Neuronal stem cell (in vitro differentiated cells): Measurements from ENCODE around the gene FAM180A.

Source experiments
- DNase-seq: peaks from one replicate; pipeline ENCODE4 v3.0.0-alpha.2; 2013; ENCODE audit warnings: low spot score
- H2AFZ ChIP-seq: one replicate; pipeline ENCODE4 v1.6.1; 2013; ENCODE audit warnings: mild to moderate bottlenecking, low read length, inconsistent platforms
- H2AK5ac ChIP-seq: 2 replicates; pipeline ENCODE4 v1.6.1; 2013; ENCODE audit warnings: low read depth, mild to moderate bottlenecking, inconsistent platforms, low read length, moderate library complexity, mixed read lengths
- H2BK120ac ChIP-seq: 2 replicates; pipeline ENCODE4 v1.6.1; 2013; ENCODE audit warnings: low read depth, mild to moderate bottlenecking, inconsistent platforms, low read length, moderate library complexity, mixed read lengths
- H2BK12ac ChIP-seq: one replicate; pipeline ENCODE4 v1.6.1; 2013; ENCODE audit warnings: low read length, inconsistent platforms
- H2BK15ac ChIP-seq: 2 replicates; pipeline ENCODE4 v1.6.1; 2013; ENCODE audit warnings: mild to moderate bottlenecking, low read length, inconsistent platforms, mixed read lengths
- H2BK5ac ChIP-seq: one replicate; pipeline ENCODE4 v1.6.1; 2013; ENCODE audit warnings: inconsistent platforms, mild to moderate bottlenecking, low read length, moderate library complexity
- H3K14ac ChIP-seq: one replicate; pipeline ENCODE4 v1.6.1; 2013; ENCODE audit warnings: low read length, inconsistent platforms
- H3K18ac ChIP-seq: 2 replicates; pipeline ENCODE4 v1.6.1; 2013; ENCODE audit warnings: low read length, inconsistent platforms
- H3K23ac ChIP-seq: 2 replicates; pipeline ENCODE4 v1.6.1; 2013; ENCODE audit warnings: low read depth, mild to moderate bottlenecking, mixed read lengths, low read length, inconsistent platforms; ENCODE audit not compliant: poor library complexity
- H3K27ac ChIP-seq: replicated peaks from 3 replicates; pipeline ENCODE4 v1.5.1; 2013; ENCODE audit warnings: low read length, inconsistent platforms
- H3K27me3 ChIP-seq, 3 experiments: 2 replicates each; pipeline ENCODE4 v1.6.1; 2013; ENCODE audit warnings: low read length in 3 of 3, mild to moderate bottlenecking in 2 of 3, inconsistent platforms in 1 of 3, low read depth in 1 of 3, mixed read lengths in 1 of 3, moderate library complexity in 1 of 3; ENCODE audit not compliant: control insufficient read depth in 3 of 3, insufficient read depth in 3 of 3
- H3K36me3 ChIP-seq, 2 donors: replicated peaks in 1 of 2; 2 replicates each; pipeline ENCODE4 v1.6.1; 2013; ENCODE audit warnings: low read length in 2 of 2; ENCODE audit not compliant: control insufficient read depth in 2 of 2, insufficient read depth in 2 of 2
- H3K4ac ChIP-seq: 2 replicates; pipeline ENCODE4 v1.6.1; 2013; ENCODE audit warnings: inconsistent platforms, mild to moderate bottlenecking, low read length, moderate library complexity
- H3K4me1 ChIP-seq, 2 donors: 1 replicate in 1 of 2; 2 replicates in 1 of 2; pipeline ENCODE4 v1.6.1; 2013; ENCODE audit warnings: low read length in 2 of 2, low read depth in 1 of 2; ENCODE audit not compliant: control insufficient read depth in 2 of 2, insufficient read depth in 1 of 2
- H3K4me2 ChIP-seq: one replicate; pipeline ENCODE4 v1.6.1; 2013; ENCODE audit warnings: mild to moderate bottlenecking, low read length, inconsistent platforms; ENCODE audit not compliant: insufficient read depth, poor library complexity, severe bottlenecking
- H3K4me3 ChIP-seq, 2 donors: 2 replicates each; pipeline ENCODE4 v1.5.1; 2013; ENCODE audit warnings: low read length in 2 of 2, mild to moderate bottlenecking in 2 of 2, inconsistent platforms in 1 of 2, moderate library complexity in 1 of 2
- H3K79me1 ChIP-seq: one replicate; pipeline ENCODE4 v1.6.1; 2013; ENCODE audit warnings: low read depth, mild to moderate bottlenecking, inconsistent platforms, low read length, moderate library complexity
- H3K9ac ChIP-seq: one replicate; pipeline ENCODE4 v1.6.1; 2013; ENCODE audit warnings: mild to moderate bottlenecking, low read depth, low read length, inconsistent platforms; ENCODE audit not compliant: poor library complexity
- H3K9me3 ChIP-seq, 2 donors: replicated peaks in 1 of 2; 2 replicates each; pipeline versions ENCODE3 to v1.6.1; 2013; ENCODE audit warnings: low read length in 2 of 2, mild to moderate bottlenecking in 2 of 2, inconsistent platforms in 1 of 2, low read depth in 1 of 2, mixed read lengths in 1 of 2, moderate library complexity in 1 of 2; ENCODE audit not compliant: control insufficient read depth in 2 of 2, insufficient read depth in 1 of 2
- H4K8ac ChIP-seq: one replicate; pipeline ENCODE4 v1.6.1; 2013; ENCODE audit warnings: low read depth, mild to moderate bottlenecking, inconsistent platforms, low read length, moderate library complexity
- H4K91ac ChIP-seq: one replicate; pipeline ENCODE4 v1.6.1; 2013; ENCODE audit warnings: low read length, low read depth, mild to moderate bottlenecking, inconsistent platforms; ENCODE audit not compliant: poor library complexity
- WGBS, 2 donors: extraction: QIAGEN DNeasy Blood & Tissue Kit; methylation state at CpG; one replicate each; pipeline ENCODE4 v1.1.7; 2013; ENCODE audit warnings: missing lambda C conversion rate in 2 of 2, mixed read lengths in 1 of 2; ENCODE audit not compliant: insufficient read length in 2 of 2, insufficient replicate concordance in 1 of 2; ENCODE audit errors: extremely low coverage in 2 of 2; 5-methylcytosine and 5-hydroxymethylcytosine counted together

FAM180A gene

GRCh38 chr7:135756191-135756590 lies 7.6 kb upstream of the FAM180A start:
- Histone ChIP-seq H3K4me3 (no peak overlapping the region), H3K79me1 (no peaks in the 10 kb centered on the region), H2AK5ac (no peak overlapping the region), H2BK5ac (no peak overlapping the region), H3K23ac (no peak overlapping the region), H3K27ac (no peak overlapping the region), H3K4me2 (no peak overlapping the region), H3K27me3 (peaks cover 0 to 8% (median 0%) of the 10 kb centered on the region in 3 experiments), H4K8ac (no peak overlapping the region), H3K4ac (no peak overlapping the region), H2BK12ac (no peak overlapping the region), H3K18ac (no peak overlapping the region), H2BK15ac (no peak overlapping the region), H3K9ac (no peak overlapping the region), H3K4me1 (peaks cover 0 to 10% of the 10 kb centered on the region in 2 donors), H2BK120ac (no peak overlapping the region), H3K14ac (no peak overlapping the region), H3K36me3 (no peaks in the 10 kb centered on the region), H3K9me3 (peaks cover 0 to 2% of the 10 kb centered on the region in 2 donors), H2AFZ (peak overlapping the region; percentile 33), H4K91ac (no peak overlapping the region)
- no peak for DNase-seq
- no CpG with 5 or more reads among the region's 5 CpGs for WGBS, 2 donors

- H3K4ac ChIP-seq, result no peak overlapping the region
- DNase-seq, result no peak
- WGBS, 2 donors, result no CpG with 5 or more reads among the region's 11 CpGs
- no peak overlapping the region for H4K91ac ChIP-seq
- H3K27me3 ChIP-seq, result peaks cover 0 to 8% (median 0%) of the 10 kb centered on the region in 3 experiments
- no peak overlapping the region for H3K4me2 ChIP-seq
- H3K14ac ChIP-seq, result no peak overlapping the region
- H3K4me1 ChIP-seq, result peaks cover 0 to 10% of the 10 kb centered on the region in 2 donors
- H2AFZ ChIP-seq, result no peak overlapping the region
- H3K9me3 ChIP-seq, result peaks cover 0 to 2% of the 10 kb centered on the region in 2 donors
- H3K27ac ChIP-seq, result no peak overlapping the region
- no peak overlapping the region for H3K18ac ChIP-seq
- no peaks in the 10 kb centered on the region for H3K36me3 ChIP-seq
- H2BK15ac ChIP-seq, result no peak overlapping the region
- H4K8ac ChIP-seq, result no peak overlapping the region
- no peaks in the 10 kb centered on the region for H3K79me1 ChIP-seq
- H3K4me3 ChIP-seq, result no peak overlapping the region
- H2BK120ac ChIP-seq, result no peak overlapping the region
- no peak overlapping the region for H3K9ac ChIP-seq
- no peak overlapping the region for H2AK5ac ChIP-seq
- no peak overlapping the region for H2BK5ac ChIP-seq
- H2BK12ac ChIP-seq, result no peak overlapping the region
- no peak overlapping the region for H3K23ac ChIP-seq
Observed at GRCh38 chr7:135755351-135755753, 6.7 kb upstream of the FAM180A start.

- Histone ChIP-seq H4K8ac (no peak overlapping the region), H3K9ac (no peak overlapping the region), H3K36me3 (no peaks in the 10 kb centered on the region), H2BK15ac (no peak overlapping the region), H2BK120ac (no peak overlapping the region), H3K4me3 (no peak overlapping the region), H2BK5ac (no peak overlapping the region), H3K14ac (no peak overlapping the region), H3K27ac (no peak overlapping the region), H3K9me3 (peaks cover 0 to 2% of the 10 kb centered on the region in 2 donors), H3K23ac (no peak overlapping the region), H2BK12ac (no peak overlapping the region), H3K4ac (no peak overlapping the region), H3K18ac (no peak overlapping the region), H3K4me2 (no peak overlapping the region), H2AK5ac (no peak overlapping the region), H4K91ac (no peak overlapping the region), H3K4me1 (peaks cover 0 to 4% of the 10 kb centered on the region in 2 donors), H2AFZ (no peak overlapping the region), H3K79me1 (no peaks in the 10 kb centered on the region), H3K27me3 (peaks cover 0 to 3% (median 0%) of the 10 kb centered on the region in 3 experiments)
- DNase-seq, result no peak
- no CpG with 5 or more reads among the region's 8 CpGs for WGBS, 2 donors
Observed at GRCh38 chr7:135753616-135754413, 5.2 kb upstream of the FAM180A start.

- Histone ChIP-seq H3K27me3 (no peaks in the 10 kb centered on the region), H3K79me1 (no peaks in the 10 kb centered on the region), H3K27ac (no peak overlapping the region), H3K36me3 (no peaks in the 10 kb centered on the region), H3K14ac (no peak overlapping the region), H3K23ac (no peak overlapping the region), H4K91ac (no peak overlapping the region), H3K4me2 (no peak overlapping the region), H2AK5ac (no peak overlapping the region), H2BK5ac (no peak overlapping the region), H3K18ac (no peak overlapping the region), H2BK120ac (no peak overlapping the region), H3K9me3 (no peaks in the 10 kb centered on the region), H2AFZ (no peak overlapping the region), H3K9ac (no peak overlapping the region), H3K4me1 (peaks cover 0 to 4% of the 10 kb centered on the region in 2 donors), H3K4ac (no peak overlapping the region), H4K8ac (no peak overlapping the region), H2BK12ac (no peak overlapping the region), H3K4me3 (no peak overlapping the region), H2BK15ac (peak overlapping the region; percentile 73)
- WGBS, 2 donors, result no CpG with 5 or more reads among the region's 8 CpGs
- no peak for DNase-seq
Observed at GRCh38 chr7:135747366-135747765, 1.2 kb downstream of the FAM180A start.
